Natural killer cell (primary cell): ENCODE data around the gene APEX1. TPM values are rescaled to one million over a fixed set of nuclear protein-coding genes. Genes with fewer than 3 reads are reported as not detected.

Experiments used
- ATAC-seq, 3 donors: fragments of 150-1000 bp in 2 of 3; fragments of 200-7000 bp in 1 of 3; cut with Tn5 transposase; 1 replicate in 1 of 3; 2 replicates in 2 of 3; pipeline ENCODE4 v1.10.0; 2021; ENCODE audit warnings: mild to moderate bottlenecking in 2 of 3, moderate library complexity in 2 of 3
- DNase-seq, 2 donors: peaks; one replicate each; pipeline versions ENCODE4 v3.0.0 to v3.0.0-alpha.2; 2013 to 2021; ENCODE audit warnings: mixed read lengths in 1 of 2
- H3K27ac ChIP-seq: one replicate; pipeline ENCODE4 v1.5.1; 2013; ENCODE audit warnings: mild to moderate bottlenecking, low read length
- H3K27me3 ChIP-seq: one replicate; pipeline ENCODE4 v1.6.1; 2013; ENCODE audit warnings: low read length; ENCODE audit not compliant: control insufficient read depth, insufficient read depth
- H3K36me3 ChIP-seq: one replicate; pipeline ENCODE4 v1.6.1; 2013; ENCODE audit warnings: low read length; ENCODE audit not compliant: control insufficient read depth, insufficient read depth
- H3K4me1 ChIP-seq: one replicate; pipeline ENCODE4 v1.6.1; 2013; ENCODE audit warnings: low read length; ENCODE audit not compliant: control insufficient read depth, insufficient read depth
- H3K4me3 ChIP-seq: one replicate; pipeline ENCODE4 v1.5.1; 2013; ENCODE audit warnings: low read length
- H3K9me3 ChIP-seq: one replicate; pipeline ENCODE4 v1.6.1; 2013; ENCODE audit warnings: low read length; ENCODE audit not compliant: control insufficient read depth, insufficient read depth
- H3K27ac Mint-ChIP-seq, 2 donors: one replicate each; pipeline ENCODE4 v1.8.0; 2022; ENCODE audit warnings: mild to moderate bottlenecking in 2 of 2, mixed read lengths in 2 of 2, moderate library complexity in 1 of 2
- H3K27me3 Mint-ChIP-seq, 2 donors: one replicate each; pipeline ENCODE4 v1.8.0; 2022; ENCODE audit warnings: low read depth in 2 of 2, mixed read lengths in 2 of 2
- H3K36me3 Mint-ChIP-seq: one replicate; pipeline ENCODE4 v1.8.0; 2022; ENCODE audit warnings: mixed read lengths
- H3K4me1 Mint-ChIP-seq, 2 donors: one replicate each; pipeline ENCODE4 v1.8.0; 2022; ENCODE audit warnings: mixed read lengths in 2 of 2
- H3K4me3 Mint-ChIP-seq: one replicate; pipeline ENCODE4 v1.8.0; 2022; ENCODE audit warnings: mild to moderate bottlenecking, moderate library complexity, mixed read lengths
- H3K9me3 Mint-ChIP-seq, 2 donors: one replicate each; pipeline ENCODE4 v1.8.0; 2022; ENCODE audit warnings: mixed read lengths in 2 of 2
- CTCF ChIP-seq: fragments of 200-600 bp; IDR thresholded peaks from one replicate; pipeline ENCODE4 v1.8.0; 2022; ENCODE audit warnings: antibody characterized with exemption
- WGBS: methylation state at CpG from one replicate; pipeline ENCODE4 v1.1.7; 2013; ENCODE audit warnings: missing lambda C conversion rate; ENCODE audit not compliant: insufficient coverage; 5-methylcytosine and 5-hydroxymethylcytosine counted together
- intact Hi-C: fragments of 100-400 bp; cut with micrococcal nuclease; formaldehyde crosslinking; loops from one replicate; pipeline ENCODE4 v1.14.2; 2022
- total RNA-seq, 4 donors: library from RNA; stranded (reverse); fragments of 120-200 nt in 1 of 4; gene quantifications; one replicate each; pipeline versions ENCODE4 v1.2.3 to v1.2.4, GENCODE V29; 2013 to 2022

APEX1 gene
- total RNA-seq, 3 donors from 2014 or later (not counting 1 experiment from before 2014, with no cell fraction given): 66.0 to 77.6 (median 74.9) TPM

DNA sequence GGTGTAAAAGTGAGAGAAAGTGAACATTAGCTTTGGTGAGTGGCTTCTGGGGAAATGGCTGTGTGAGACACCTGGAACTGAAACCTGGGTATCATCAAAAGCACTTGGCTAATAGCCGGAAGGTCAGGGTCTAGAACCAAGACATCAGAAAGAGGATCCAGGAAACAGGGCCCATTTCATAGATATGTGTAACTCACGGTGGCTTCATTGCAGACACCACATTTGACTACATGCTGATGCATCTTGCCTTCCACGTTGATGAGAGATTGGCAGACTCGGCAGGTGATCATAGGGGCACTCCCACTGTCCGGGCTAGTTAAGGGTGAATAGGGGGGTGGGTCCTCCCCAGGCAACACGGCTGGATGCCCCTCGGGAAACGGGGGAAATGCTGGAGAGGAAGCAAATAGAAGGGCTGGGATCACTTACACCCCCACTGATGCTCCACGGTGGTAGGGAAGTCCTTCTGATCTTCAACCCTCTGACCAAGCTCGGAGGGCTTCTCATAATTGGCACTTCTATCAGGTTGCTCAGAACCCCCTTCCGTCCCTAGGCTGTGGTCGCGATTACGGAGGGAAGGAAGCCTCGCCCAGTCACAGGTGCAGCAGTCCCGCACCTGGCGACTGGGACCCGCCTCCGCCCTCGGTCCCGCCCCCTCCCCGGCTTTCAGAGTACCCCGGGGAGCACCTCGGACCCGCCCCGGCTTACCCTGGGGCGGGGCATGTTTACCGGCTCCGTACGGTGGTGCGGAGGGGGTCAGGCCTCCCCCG is 5.6 kb downstream of the APEX1 start:
- intact Hi-C loops: loop anchor here (1.0 to 5.0 kb wide), 2 partner anchors 10 to 642 kb away; partner anchors contain the start of gene TMEM253
- Mint-ChIP-seq H3K36me3 (peaks cover 7% of the 10 kb centered on the region), H3K4me3 (peak overlapping the region; percentile 89), H3K4me1 (peaks cover 26 to 33% of the 10 kb centered on the region in 2 donors), H3K27ac (peak overlapping the region; percentile 94 to 95), H3K9me3 (no peaks in the 10 kb centered on the region), H3K27me3 (no peaks in the 10 kb centered on the region)
- peaks cover 33% of the 10 kb centered on the region for H3K4me1 ChIP-seq
- no peak for TF ChIP-seq CTCF
- H3K9me3 ChIP-seq: no peaks in the 10 kb centered on the region
- H3K27ac ChIP-seq: peak overlapping the region; percentile 95
- 5% methylated on average over 32 of the region's 32 CpGs for WGBS
- peak in 1 of 3 donors; percentile 0 for ATAC-seq
- H3K4me3 ChIP-seq: peak overlapping the region; percentile 84
- peak in 1 of 2 donors; percentile 78 for DNase-seq
- H3K36me3 ChIP-seq: peaks cover 36% of the 10 kb centered on the region
- no peaks in the 10 kb centered on the region for H3K27me3 ChIP-seq

GRCh38 chr14:20461225-20462141 is 6.5 kb downstream of the APEX1 start, which contains the start of gene PIP4P1:
Gene PIP4P1 (minus strand): TSS chr14:20461434. CDS start chr14:20461325, 109 bp downstream.
- peaks cover 28% of the 10 kb centered on the region for H3K4me1 ChIP-seq

DNA sequence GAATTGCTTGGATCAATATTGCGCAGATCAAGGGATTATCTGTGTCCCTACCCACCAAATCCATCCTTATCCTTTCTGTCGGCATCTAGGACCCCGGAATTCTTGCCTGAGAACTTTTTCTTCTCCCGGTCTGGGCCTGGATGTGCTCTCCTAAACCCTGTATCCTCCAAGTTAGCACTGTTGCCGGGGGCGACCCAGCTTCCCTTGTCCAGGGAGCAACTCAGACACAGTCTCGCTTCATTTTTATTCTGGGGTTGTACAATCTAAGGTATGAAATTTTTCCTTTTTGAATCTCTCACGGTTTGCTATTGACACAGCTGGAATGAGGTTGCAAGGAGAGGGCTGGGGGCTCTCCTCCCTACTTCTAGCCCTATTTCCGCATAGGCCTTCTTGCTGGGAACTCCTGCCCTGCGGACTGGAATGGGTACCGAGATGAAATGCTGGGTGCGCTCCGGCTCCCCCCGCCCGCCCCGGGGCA is 13.8 kb downstream of the APEX1 start:
- Histone ChIP-seq H3K36me3 (peaks cover 18% of the 10 kb centered on the region), H3K27me3 (no peaks in the 10 kb centered on the region), H3K4me1 (peaks cover 29% of the 10 kb centered on the region), H3K27ac (peak overlapping the region; percentile 73), H3K4me3 (peak overlapping the region; percentile 91), H3K9me3 (no peaks in the 10 kb centered on the region)
- Mint-ChIP-seq H3K9me3 (no peaks in the 10 kb centered on the region), H3K27me3 (no peaks in the 10 kb centered on the region), H3K27ac (peak overlapping the region; percentile 88 to 98), H3K4me3 (peak overlapping the region; percentile 99), H3K4me1 (peaks cover 33 to 35% of the 10 kb centered on the region in 2 donors), H3K36me3 (peaks cover 7% of the 10 kb centered on the region)
- TF ChIP-seq CTCF: no peak
- 41% methylated on average over 15 of the region's 16 CpGs for WGBS
- intact Hi-C loops: loop anchor here (2.0 kb wide), 1 partner anchor 14 kb away; the partner anchor contains the start of genes APEX1 and OSGEP
- ATAC-seq (no peak), DNase-seq (no peak)

More at GRCh38 chr14:20461225-20462141, 6.5 kb downstream of the APEX1 start, which contains the start of gene PIP4P1:
- DNase-seq (peak; percentile 97 to 99), ATAC-seq (peak; percentile 87 to 96 (median 88))
- no peak for TF ChIP-seq CTCF
- Mint-ChIP-seq H3K36me3 (peaks cover 7% of the 10 kb centered on the region), H3K9me3 (no peaks in the 10 kb centered on the region), H3K4me1 (peaks cover 26 to 33% of the 10 kb centered on the region in 2 donors), H3K27me3 (no peaks in the 10 kb centered on the region), H3K27ac (peak within 1 kb of the TSS; percentile 94 to 95), H3K4me3 (peak within 1 kb of the TSS; percentile 89)
- Histone ChIP-seq H3K9me3 (no peaks in the 10 kb centered on the region), H3K4me3 (peak within 1 kb of the TSS; percentile 84), H3K27ac (peak within 1 kb of the TSS; percentile 95), H3K27me3 (no peaks in the 10 kb centered on the region), H3K36me3 (peaks cover 36% of the 10 kb centered on the region)
- WGBS: under 1% methylated on average over 67 of the region's 67 CpGs
- intact Hi-C loops: loop anchor here (1.0 to 5.0 kb wide), 2 partner anchors 9 to 641 kb away; partner anchors contain the start of gene TMEM253
